Adrenal gland (tissue), 5 donors: ENCODE measurements around the gene EHD3.

Experiments used
- POLR2A ChIP-seq, 2 donors: fragments of 450-650 bp; IDR thresholded peaks; one replicate each; pipeline ENCODE4 v1.6.1; 2017; ENCODE audit warnings: antibody characterized with exemption in 2 of 2, mild to moderate bottlenecking in 2 of 2, moderate library complexity in 1 of 2
- TF ChIP-seq, protein P1 (sequence below), 6 experiments: fragments of 450-650 bp in 4 of 6; fragments of 200-600 bp in 2 of 6; sonication (generic) in 1 of 6; IDR thresholded peaks; 1 replicate in 5 of 6; 2 replicates in 1 of 6; pipeline versions ENCODE4 v1.5.1 to v1.8.0; 2016 to 2021; ENCODE audit warnings: antibody characterized with exemption in 6 of 6, mild to moderate bottlenecking in 2 of 6, moderate library complexity in 1 of 6
- donor health status: DM: no; HTN: no; CAD: no.

DNA sequence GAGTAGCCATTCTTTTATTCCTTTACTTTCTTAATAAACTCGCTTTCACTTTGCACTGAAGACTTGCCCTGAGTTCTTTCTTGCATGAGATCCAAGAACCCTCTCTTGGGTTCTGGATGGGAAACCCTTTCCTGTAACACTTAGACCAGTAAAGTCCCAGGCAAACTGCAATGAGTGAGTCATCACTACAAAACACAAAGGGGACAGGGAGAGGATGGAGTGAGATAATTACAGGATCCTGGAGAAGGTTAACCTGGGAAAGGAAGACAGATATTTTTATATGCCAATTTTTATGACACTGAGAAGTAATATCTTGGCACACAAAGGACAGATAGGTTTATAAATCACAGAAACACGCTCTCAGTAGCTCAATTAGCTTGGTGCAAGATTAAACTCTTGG is 48.7 kb downstream of the EHD3 start:
- TF ChIP-seq, protein P1, sequence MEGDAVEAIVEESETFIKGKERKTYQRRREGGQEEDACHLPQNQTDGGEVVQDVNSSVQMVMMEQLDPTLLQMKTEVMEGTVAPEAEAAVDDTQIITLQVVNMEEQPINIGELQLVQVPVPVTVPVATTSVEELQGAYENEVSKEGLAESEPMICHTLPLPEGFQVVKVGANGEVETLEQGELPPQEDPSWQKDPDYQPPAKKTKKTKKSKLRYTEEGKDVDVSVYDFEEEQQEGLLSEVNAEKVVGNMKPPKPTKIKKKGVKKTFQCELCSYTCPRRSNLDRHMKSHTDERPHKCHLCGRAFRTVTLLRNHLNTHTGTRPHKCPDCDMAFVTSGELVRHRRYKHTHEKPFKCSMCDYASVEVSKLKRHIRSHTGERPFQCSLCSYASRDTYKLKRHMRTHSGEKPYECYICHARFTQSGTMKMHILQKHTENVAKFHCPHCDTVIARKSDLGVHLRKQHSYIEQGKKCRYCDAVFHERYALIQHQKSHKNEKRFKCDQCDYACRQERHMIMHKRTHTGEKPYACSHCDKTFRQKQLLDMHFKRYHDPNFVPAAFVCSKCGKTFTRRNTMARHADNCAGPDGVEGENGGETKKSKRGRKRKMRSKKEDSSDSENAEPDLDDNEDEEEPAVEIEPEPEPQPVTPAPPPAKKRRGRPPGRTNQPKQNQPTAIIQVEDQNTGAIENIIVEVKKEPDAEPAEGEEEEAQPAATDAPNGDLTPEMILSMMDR (IDR thresholded peaks at IDR 0.05) = no peak
- TF ChIP-seq POLR2A (IDR thresholded peaks at IDR 0.05) = no peak
